Measurements from ENCODE around the gene GPRIN1.

Gene GPRIN1

DNA sequence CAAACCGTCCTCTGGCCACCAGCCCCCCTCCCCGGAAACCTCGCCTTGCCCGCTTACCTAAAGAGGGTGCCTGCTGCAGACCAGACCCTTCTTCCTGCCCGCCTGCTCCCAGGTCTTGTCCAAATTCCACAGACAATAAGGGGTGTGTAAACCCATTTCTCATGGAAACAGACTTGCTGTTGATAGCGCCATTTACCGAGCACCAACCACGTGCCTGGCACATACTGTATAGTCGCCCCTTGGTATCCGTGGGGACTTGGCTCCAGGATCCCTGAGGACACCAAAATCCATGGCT lies 35.7 kb downstream of the GPRIN1 start:
- no peak for DNase-seq (ENCODE audit: low read depth)
- TF ChIP-seq, protein P1, sequence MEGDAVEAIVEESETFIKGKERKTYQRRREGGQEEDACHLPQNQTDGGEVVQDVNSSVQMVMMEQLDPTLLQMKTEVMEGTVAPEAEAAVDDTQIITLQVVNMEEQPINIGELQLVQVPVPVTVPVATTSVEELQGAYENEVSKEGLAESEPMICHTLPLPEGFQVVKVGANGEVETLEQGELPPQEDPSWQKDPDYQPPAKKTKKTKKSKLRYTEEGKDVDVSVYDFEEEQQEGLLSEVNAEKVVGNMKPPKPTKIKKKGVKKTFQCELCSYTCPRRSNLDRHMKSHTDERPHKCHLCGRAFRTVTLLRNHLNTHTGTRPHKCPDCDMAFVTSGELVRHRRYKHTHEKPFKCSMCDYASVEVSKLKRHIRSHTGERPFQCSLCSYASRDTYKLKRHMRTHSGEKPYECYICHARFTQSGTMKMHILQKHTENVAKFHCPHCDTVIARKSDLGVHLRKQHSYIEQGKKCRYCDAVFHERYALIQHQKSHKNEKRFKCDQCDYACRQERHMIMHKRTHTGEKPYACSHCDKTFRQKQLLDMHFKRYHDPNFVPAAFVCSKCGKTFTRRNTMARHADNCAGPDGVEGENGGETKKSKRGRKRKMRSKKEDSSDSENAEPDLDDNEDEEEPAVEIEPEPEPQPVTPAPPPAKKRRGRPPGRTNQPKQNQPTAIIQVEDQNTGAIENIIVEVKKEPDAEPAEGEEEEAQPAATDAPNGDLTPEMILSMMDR (IDR thresholded peaks at IDR 0.05; ENCODE audit: insufficient read depth, low read depth, low read length, missing control alignments), result no peak
- H3K4me3 ChIP-seq (ENCODE audit: low read length), result no peak overlapping the region

- H3K4me3 ChIP-seq (ENCODE audit: low read length), result no peak overlapping the region
- DNase-seq (ENCODE audit: low read depth), result peak; percentile 55
- TF ChIP-seq, protein P1 (IDR thresholded peaks at IDR 0.05; ENCODE audit: insufficient read depth, low read depth, low read length, missing control alignments), result peak; percentile 72
Measured at GRCh38 chr5:176573564-176574296, 36.2 kb downstream of the GPRIN1 start.

GRCh38 chr5:176570044-176570443 lies 39.9 kb downstream of the GPRIN1 start:
- peak; percentile 23 for DNase-seq (ENCODE audit: low read depth)
- H3K4me3 ChIP-seq (ENCODE audit: low read length), result no peak overlapping the region
- TF ChIP-seq, protein P1 (IDR thresholded peaks at IDR 0.05; ENCODE audit: insufficient read depth, low read depth, low read length, missing control alignments), result no peak

DNA sequence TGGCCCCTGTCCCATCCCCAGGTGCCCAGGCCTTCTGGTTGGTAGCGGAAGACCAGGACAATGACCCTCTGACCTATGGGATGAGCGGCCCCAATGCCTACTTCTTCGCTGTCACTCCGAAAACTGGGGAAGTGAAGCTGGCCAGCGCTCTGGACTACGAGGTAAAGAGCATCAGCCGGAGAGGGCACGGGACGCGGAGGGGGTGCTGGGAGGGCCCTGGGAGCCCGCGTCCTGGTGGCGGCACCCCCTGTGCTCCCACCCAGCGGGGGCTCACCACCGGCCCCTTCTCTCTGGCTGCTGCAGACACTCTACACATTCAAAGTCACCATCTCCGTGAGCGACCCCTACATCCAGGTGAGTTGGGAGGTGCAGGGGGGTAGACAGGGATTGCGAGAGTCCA lies 41.3 kb downstream of the GPRIN1 start:
- DNase-seq (ENCODE audit: low read depth), result no peak
- H3K4me3 ChIP-seq (ENCODE audit: low read length), result no peak overlapping the region
- TF ChIP-seq, protein P1 (IDR thresholded peaks at IDR 0.05; ENCODE audit: insufficient read depth, low read depth, low read length, missing control alignments), result no peak

DNA sequence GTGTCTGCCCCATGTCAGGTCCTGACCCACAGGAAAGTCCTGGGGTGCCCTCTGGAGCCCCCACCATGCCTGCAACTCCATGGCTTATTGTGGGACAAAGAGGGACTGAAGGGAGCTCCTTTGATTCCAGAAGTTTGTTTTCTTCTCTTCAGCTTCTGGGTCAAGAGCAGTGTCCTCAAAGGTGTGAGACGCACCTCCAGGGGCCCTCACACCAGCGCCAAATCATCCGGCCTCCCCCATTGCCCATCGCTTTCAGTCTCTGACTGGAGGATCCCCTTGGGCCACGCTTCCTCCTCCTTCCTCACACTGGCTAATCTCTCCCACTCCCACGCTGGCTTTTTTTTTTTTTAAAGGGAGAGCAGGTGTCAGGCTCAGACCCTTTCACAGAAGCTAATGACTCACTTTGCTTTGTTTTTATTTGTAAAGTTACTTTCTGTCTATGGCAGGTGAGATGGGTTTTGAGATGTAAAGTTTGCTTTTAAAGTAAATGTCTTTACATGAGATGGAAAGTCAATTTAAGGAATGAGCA lies 44.1 kb downstream of the GPRIN1 start:
- DNase-seq (ENCODE audit: low read depth), result no peak
- H3K4me3 ChIP-seq (ENCODE audit: low read length), result no peak overlapping the region
- TF ChIP-seq, protein P1 (IDR thresholded peaks at IDR 0.05; ENCODE audit: insufficient read depth, low read depth, low read length, missing control alignments), result no peak

- H3K4me3 ChIP-seq (ENCODE audit: low read length), result no peak overlapping the region
- DNase-seq (ENCODE audit: low read depth), result peak; percentile 79
- TF ChIP-seq, protein P1 (IDR thresholded peaks at IDR 0.05; ENCODE audit: insufficient read depth, low read depth, low read length, missing control alignments), result no peak
Measured at GRCh38 chr5:176564002-176564401, 46.0 kb downstream of the GPRIN1 start.

- TF ChIP-seq, protein P1 (IDR thresholded peaks at IDR 0.05; ENCODE audit: insufficient read depth, low read depth, low read length, missing control alignments), result no peak
- no peak for DNase-seq (ENCODE audit: low read depth)
- H3K4me3 ChIP-seq (ENCODE audit: low read length), result no peak overlapping the region
Measured at GRCh38 chr5:176562189-176562588, 47.8 kb downstream of the GPRIN1 start.

Data from epithelial cell of esophagus (primary cell).